T-helper 1 cell treated with Interleukin-12 subunit alpha and Interleukin-12 subunit beta and Interleukin-4 antibody, amounts not matched to agents 30 μg/mL and 1 μg/mL, for 36 hours (primary cell): ENCODE results near the gene DVL1.
"Not testable (repeated sequence)": the region's sequence is repeated elsewhere in the genome, so short reads cannot be mapped to it uniquely, and the experiment has no call there.

Source experiments
- H3K27ac Mint-ChIP-seq: one replicate; pipeline ENCODE4 v1.8.0; 2021; ENCODE audit warnings: mild to moderate bottlenecking, mixed read lengths
- H3K27me3 Mint-ChIP-seq: one replicate; pipeline ENCODE4 v1.8.0; 2021; ENCODE audit warnings: low read depth, mixed read lengths
- H3K36me3 Mint-ChIP-seq: one replicate; pipeline ENCODE4 v1.8.0; 2021; ENCODE audit warnings: low read depth, mixed read lengths
- H3K4me1 Mint-ChIP-seq: one replicate; pipeline ENCODE4 v1.8.0; 2021; ENCODE audit warnings: low read depth, mixed read lengths
- H3K4me3 Mint-ChIP-seq: one replicate; pipeline ENCODE4 v1.8.0; 2021; ENCODE audit warnings: mild to moderate bottlenecking, moderate library complexity, mixed read lengths
- H3K9me3 Mint-ChIP-seq: one replicate; pipeline ENCODE4 v1.8.0; 2021; ENCODE audit warnings: mixed read lengths

The DVL1 gene

GRCh38 chr1:1380860-1381259, 31.6 kb upstream of the DVL1 start:
- Mint-ChIP-seq H3K4me3 (no peak overlapping the region), H3K27me3 (no peaks in the 10 kb centered on the region), H3K27ac (no peak overlapping the region), H3K4me1 (no peaks in the 10 kb centered on the region), H3K9me3 (no peaks in the 10 kb centered on the region), H3K36me3 (peaks cover 3% of the 10 kb centered on the region)

DNA sequence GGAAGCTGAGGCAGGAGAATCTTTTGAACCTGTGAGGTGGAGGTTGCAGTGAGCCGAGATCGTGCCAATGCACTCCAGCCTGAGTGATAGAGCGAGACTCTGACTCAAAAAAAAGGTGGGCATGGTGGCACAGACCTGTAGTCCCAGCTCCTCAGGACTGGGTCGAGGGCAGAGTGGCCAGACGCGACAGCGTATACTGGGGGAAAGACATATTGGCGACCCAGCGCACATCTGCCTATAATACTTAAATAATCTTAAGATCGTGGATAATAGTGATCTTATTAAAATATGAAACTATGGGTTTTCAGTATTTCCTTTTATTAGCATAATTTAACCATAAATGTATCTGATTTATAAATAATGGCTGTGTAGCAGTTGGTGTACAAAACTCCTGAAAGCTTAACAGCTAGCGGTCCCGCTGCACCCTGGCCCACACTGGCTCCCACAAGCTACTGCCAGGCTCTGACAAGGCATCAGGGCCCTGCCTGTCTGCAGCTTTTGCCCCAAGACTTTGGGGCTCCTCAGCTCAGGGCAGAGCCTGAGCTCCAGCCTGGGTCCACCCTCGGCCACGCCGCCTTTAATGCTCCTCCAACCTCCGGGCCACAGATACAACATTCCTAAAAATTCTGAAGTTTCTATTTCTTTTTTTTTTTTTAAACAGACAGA, 28.5 kb upstream of the DVL1 start:
- H3K9me3 Mint-ChIP-seq = no peaks in the 10 kb centered on the region
- H3K36me3 Mint-ChIP-seq = peaks cover 6% of the 10 kb centered on the region
- no peaks in the 10 kb centered on the region for H3K27me3 Mint-ChIP-seq
- no peak overlapping the region for H3K27ac Mint-ChIP-seq
- no peak overlapping the region for H3K4me3 Mint-ChIP-seq
- peaks cover 2% of the 10 kb centered on the region for H3K4me1 Mint-ChIP-seq

- Mint-ChIP-seq H3K9me3 (no peaks in the 10 kb centered on the region), H3K4me1 (peaks cover 3% of the 10 kb centered on the region), H3K27me3 (no peaks in the 10 kb centered on the region), H3K27ac (peak overlapping the region; percentile 94), H3K36me3 (peaks cover 4% of the 10 kb centered on the region), H3K4me3 (peak overlapping the region; percentile 90)
Measured at GRCh38 chr1:1376551-1377226, 27.5 kb upstream of the DVL1 start.

- H3K27me3 Mint-ChIP-seq = no peaks in the 10 kb centered on the region
- H3K9me3 Mint-ChIP-seq = no peaks in the 10 kb centered on the region
- peak within 1 kb of the TSS; percentile 94 for H3K27ac Mint-ChIP-seq
- peaks cover 4% of the 10 kb centered on the region for H3K36me3 Mint-ChIP-seq
- peaks cover 7% of the 10 kb centered on the region for H3K4me1 Mint-ChIP-seq
- peak within 1 kb of the TSS; percentile 90 for H3K4me3 Mint-ChIP-seq
Measured at GRCh38 chr1:1374929-1375662, 25.9 kb upstream of the DVL1 start, which contains the start of gene AURKAIP1. Gene AURKAIP1 (minus strand): TSS chr1:1375207. CDS start chr1:1374756, 451 bp downstream.

- H3K27me3 Mint-ChIP-seq = no peaks in the 10 kb centered on the region
- peaks cover 4% of the 10 kb centered on the region for H3K36me3 Mint-ChIP-seq
- peak overlapping the region; percentile 90 for H3K4me3 Mint-ChIP-seq
- peaks cover 7% of the 10 kb centered on the region for H3K4me1 Mint-ChIP-seq
- no peak overlapping the region for H3K27ac Mint-ChIP-seq
- H3K9me3 Mint-ChIP-seq = no peaks in the 10 kb centered on the region
Measured at GRCh38 chr1:1374589-1374928, 25.3 kb upstream of the DVL1 start.

DNA sequence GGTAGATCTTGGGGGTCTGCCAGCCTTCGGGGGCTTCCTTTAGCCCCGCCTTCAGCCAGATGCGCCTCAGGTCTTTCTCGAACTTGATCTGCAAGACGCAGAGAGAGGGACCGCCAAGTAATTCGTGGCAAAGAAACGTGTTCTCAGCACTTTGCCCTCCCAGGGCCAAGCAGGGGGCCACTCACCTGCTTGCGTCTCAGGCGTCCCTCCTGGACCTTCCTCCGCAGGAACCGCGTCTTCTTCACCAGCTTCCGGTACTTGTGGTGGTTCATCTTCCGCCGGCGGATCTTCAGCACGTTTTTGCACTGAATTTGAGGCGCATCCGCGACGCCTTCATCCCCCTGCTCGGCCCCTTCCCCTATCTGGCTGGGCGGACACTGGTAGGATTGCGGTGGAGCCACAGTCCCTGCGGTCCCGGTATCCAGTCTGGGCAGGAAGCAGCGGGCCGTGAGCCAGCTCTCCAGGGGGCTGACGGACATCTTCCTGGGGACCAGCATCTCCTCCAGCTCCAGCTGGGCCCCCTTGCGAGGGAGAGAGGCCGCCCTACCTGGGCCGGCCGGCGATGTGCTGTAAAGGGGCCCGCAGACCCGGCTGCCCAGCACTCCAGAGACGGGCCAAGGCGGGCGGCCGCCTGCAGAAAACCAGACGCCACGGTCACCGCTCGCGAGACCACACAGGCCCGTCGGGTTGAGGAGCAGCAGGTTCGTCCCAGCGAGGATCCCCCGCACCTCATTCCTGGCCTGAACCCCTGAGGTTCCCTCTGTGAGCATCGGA, 24.8 kb upstream of the DVL1 start:
- Mint-ChIP-seq H3K27ac (no peak overlapping the region), H3K27me3 (no peaks in the 10 kb centered on the region), H3K4me1 (peaks cover 7% of the 10 kb centered on the region), H3K4me3 (peak overlapping the region; percentile 90), H3K36me3 (peaks cover 4% of the 10 kb centered on the region), H3K9me3 (no peaks in the 10 kb centered on the region)

DNA sequence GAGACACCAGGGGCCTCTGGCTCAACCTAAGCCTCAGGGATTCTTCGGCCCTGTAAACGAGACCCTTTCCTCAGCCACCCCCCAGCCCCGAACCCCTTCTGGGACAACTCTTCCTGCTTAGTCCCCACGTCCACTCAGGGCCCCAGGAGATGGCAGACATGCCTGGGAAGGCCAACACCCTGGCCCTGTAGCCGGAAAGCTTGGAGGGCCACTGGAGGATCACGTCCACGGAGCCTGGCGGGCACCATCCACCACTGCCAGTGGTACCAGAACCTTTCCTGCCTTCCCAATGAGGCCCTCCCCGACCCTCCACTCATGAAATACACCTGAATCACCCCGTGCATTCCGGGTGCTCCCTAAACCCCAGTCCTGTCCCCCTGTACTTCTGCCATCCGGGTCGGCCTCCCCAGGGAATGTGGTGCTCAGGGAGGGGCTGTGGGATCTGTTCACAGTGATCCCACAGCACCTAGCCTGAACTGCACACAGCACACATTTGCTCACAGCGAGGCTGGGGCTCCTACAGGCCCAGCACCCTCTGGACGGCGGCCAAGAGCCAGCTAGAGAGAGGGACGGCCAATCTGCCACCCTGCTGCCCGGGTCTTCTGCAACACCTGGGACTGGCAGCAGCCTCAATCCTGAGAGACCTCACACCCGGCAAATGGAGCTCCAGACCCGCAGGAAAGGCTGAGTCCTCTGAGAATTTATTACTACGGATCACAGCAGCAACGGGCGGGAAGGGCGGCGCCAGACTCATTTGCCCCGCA, 24.0 kb upstream of the DVL1 start:
- H3K36me3 Mint-ChIP-seq = peaks cover 4% of the 10 kb centered on the region
- H3K27ac Mint-ChIP-seq = peak overlapping the region; percentile 1
- no peaks in the 10 kb centered on the region for H3K27me3 Mint-ChIP-seq
- peaks cover 7% of the 10 kb centered on the region for H3K4me1 Mint-ChIP-seq
- no peaks in the 10 kb centered on the region for H3K9me3 Mint-ChIP-seq
- H3K4me3 Mint-ChIP-seq = peak overlapping the region; percentile 90

- Mint-ChIP-seq H3K27ac (peak overlapping the region; percentile 80), H3K36me3 (peaks cover 4% of the 10 kb centered on the region), H3K9me3 (no peaks in the 10 kb centered on the region), H3K27me3 (no peaks in the 10 kb centered on the region), H3K4me1 (peaks cover 7% of the 10 kb centered on the region), H3K4me3 (peak overlapping the region; percentile 59)
Measured at GRCh38 chr1:1371746-1372711, 22.8 kb upstream of the DVL1 start.

- peak overlapping the region; percentile 35 for H3K4me3 Mint-ChIP-seq
- no peaks in the 10 kb centered on the region for H3K27me3 Mint-ChIP-seq
- H3K27ac Mint-ChIP-seq = peak overlapping the region; percentile 69
- peaks cover 4% of the 10 kb centered on the region for H3K36me3 Mint-ChIP-seq
- H3K4me1 Mint-ChIP-seq = peaks cover 7% of the 10 kb centered on the region
- no peaks in the 10 kb centered on the region for H3K9me3 Mint-ChIP-seq
Measured at GRCh38 chr1:1371364-1371745, 22.1 kb upstream of the DVL1 start.

- Mint-ChIP-seq H3K27ac (peak overlapping the region; percentile 69), H3K4me3 (peak overlapping the region; percentile 35), H3K9me3 (no peaks in the 10 kb centered on the region), H3K27me3 (no peaks in the 10 kb centered on the region), H3K4me1 (peaks cover 7% of the 10 kb centered on the region), H3K36me3 (peaks cover 4% of the 10 kb centered on the region)
Measured at GRCh38 chr1:1370771-1371300, 21.6 kb upstream of the DVL1 start.

DNA sequence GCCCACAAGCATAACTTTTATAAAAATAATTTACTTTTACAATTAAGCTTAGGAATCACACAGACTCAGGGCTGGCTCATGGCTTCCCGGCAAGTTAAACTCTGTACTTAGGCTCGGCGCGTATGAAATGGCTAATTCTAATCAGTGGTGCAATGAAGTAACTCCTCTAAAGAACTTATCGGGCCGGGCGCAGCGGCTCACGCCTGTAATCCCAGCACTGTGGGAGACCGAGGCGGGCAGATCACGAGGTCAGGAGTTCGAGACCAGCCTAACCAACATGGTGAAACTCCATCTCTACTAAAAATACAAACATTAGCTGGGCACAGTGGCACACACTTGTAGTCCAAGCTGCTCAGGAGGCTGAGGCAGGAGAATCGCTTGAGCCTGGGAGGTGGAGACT, 20.9 kb upstream of the DVL1 start:
- H3K27ac Mint-ChIP-seq, H3K9me3 Mint-ChIP-seq, H3K27me3 Mint-ChIP-seq, H3K36me3 Mint-ChIP-seq, H3K4me1 Mint-ChIP-seq: not testable (repeated sequence)
- peak overlapping the region; percentile 39 for H3K4me3 Mint-ChIP-seq

GRCh38 chr1:1367315-1367714, 18.1 kb upstream of the DVL1 start:
- H3K36me3 Mint-ChIP-seq = no peaks in the 10 kb centered on the region
- peaks cover 5% of the 10 kb centered on the region for H3K4me1 Mint-ChIP-seq
- no peaks in the 10 kb centered on the region for H3K9me3 Mint-ChIP-seq
- H3K27me3 Mint-ChIP-seq = no peaks in the 10 kb centered on the region
- H3K4me3 Mint-ChIP-seq = no peak overlapping the region
- H3K27ac Mint-ChIP-seq = no peak overlapping the region

GRCh38 chr1:1366699-1367066, 17.5 kb upstream of the DVL1 start:
- H3K36me3 Mint-ChIP-seq = no peaks in the 10 kb centered on the region
- no peak overlapping the region for H3K27ac Mint-ChIP-seq
- no peaks in the 10 kb centered on the region for H3K9me3 Mint-ChIP-seq
- H3K4me3 Mint-ChIP-seq = no peak overlapping the region
- peaks cover 3% of the 10 kb centered on the region for H3K4me1 Mint-ChIP-seq
- H3K27me3 Mint-ChIP-seq = peaks cover 5% of the 10 kb centered on the region
